H1 (cell line): ENCODE measurements around the gene SUPT7L. TPM values are rescaled to one million over a fixed set of nuclear protein-coding genes. Genes with fewer than 3 reads are reported as not detected.

Experiments used
- CTCF ChIA-PET: fragments of 300-600 bp; sonication (Branson Sonifier 250); formaldehyde crosslinking; loops from one replicate; lab custom pipeline; 2021; ENCODE audit not compliant: partially characterized antibody; lab: Charles Lee
- POLR2A ChIA-PET: fragments of 300-600 bp; sonication (Branson Sonifier 250); formaldehyde crosslinking; loops from one replicate; lab custom pipeline; 2021; ENCODE audit warnings: inconsistent platforms; ENCODE audit not compliant: partially characterized antibody; lab: Charles Lee
- DNase-seq, 2 experiments: peaks; one replicate each; pipeline versions ENCODE4 v3.0.0 to v3.0.0-alpha.2; 2010 to 2022; ENCODE audit warnings: low spot score in 2 of 2, low read depth in 1 of 2, mixed read lengths in 1 of 2
- FAIRE-seq: peaks from 2 replicates; lab custom pipeline; 2011; peaks lifted over from hg19 to GRCh38; lab: Jason Lieb, UNC
- H2AFZ ChIP-seq: 2 replicates; pipeline ENCODE4 v1.8.1; 2012; ENCODE audit warnings: low read length, inconsistent platforms
- H2AK5ac ChIP-seq: 2 replicates; pipeline ENCODE4 v1.6.1; 2013; ENCODE audit warnings: low read depth, low read length
- H2BK120ac ChIP-seq: replicated peaks from 2 replicates; pipeline ENCODE3; 2013; ENCODE audit warnings: low read depth, low read length, inconsistent platforms
- H2BK12ac ChIP-seq: 2 replicates; pipeline ENCODE4 v1.6.1; 2013; ENCODE audit warnings: low read depth, low read length
- H2BK15ac ChIP-seq: 2 replicates; pipeline ENCODE4 v1.6.1; 2013; ENCODE audit warnings: low read length
- H2BK20ac ChIP-seq: 2 replicates; pipeline ENCODE4 v1.6.1; 2013; ENCODE audit warnings: low read length
- H2BK5ac ChIP-seq: 2 replicates; pipeline ENCODE4 v1.6.1; 2013; ENCODE audit warnings: low read depth, low read length
- H3K14ac ChIP-seq: 2 replicates; pipeline ENCODE4 v1.6.1; 2013; ENCODE audit warnings: inconsistent platforms; ENCODE audit not compliant: insufficient read length
- H3K18ac ChIP-seq: 2 replicates; pipeline ENCODE4 v1.6.1; 2013; ENCODE audit warnings: low read length; ENCODE audit errors: extremely low read depth
- H3K23ac ChIP-seq: 2 replicates; pipeline ENCODE4 v1.6.1; 2013; ENCODE audit warnings: inconsistent platforms; ENCODE audit not compliant: insufficient read length
- H3K23me2 ChIP-seq: 2 replicates; pipeline ENCODE4 v1.6.1; 2013; ENCODE audit warnings: low read depth, low read length
- H3K27ac ChIP-seq: 2 replicates; pipeline ENCODE4 v1.6.1; 2011; ENCODE audit warnings: low read depth, low read length, inconsistent platforms
- H3K27me3 ChIP-seq, 4 experiments: replicated peaks in 1 of 4; 1 replicate in 1 of 4; 2 replicates in 3 of 4; pipeline versions ENCODE4 v1.6.1 to v1.8.1; 2011 to 2013; ENCODE audit warnings: low read length in 3 of 4, mild to moderate bottlenecking in 3 of 4, inconsistent platforms in 2 of 4, mixed read lengths in 2 of 4, moderate library complexity in 1 of 4; ENCODE audit not compliant: control insufficient read depth in 3 of 4, insufficient read depth in 3 of 4; ENCODE audit errors: extremely low read depth in 1 of 4
- H3K36me3 ChIP-seq, 4 experiments: 2 replicates each; pipeline versions ENCODE4 v1.6.1 to v1.8.1; 2011 to 2013; ENCODE audit warnings: mild to moderate bottlenecking in 4 of 4, low read length in 3 of 4, moderate library complexity in 2 of 4, control low read depth in 1 of 4, inconsistent platforms in 1 of 4; ENCODE audit not compliant: insufficient read depth in 4 of 4, control insufficient read depth in 2 of 4
- H3K4ac ChIP-seq: replicated peaks from 2 replicates; pipeline ENCODE3; 2013; ENCODE audit warnings: low read length, low read depth, mixed read lengths, inconsistent platforms; ENCODE audit not compliant: insufficient read length
- H3K4me1 ChIP-seq, 4 experiments: replicated peaks in 1 of 4; 1 replicate in 1 of 4; 2 replicates in 3 of 4; pipeline versions ENCODE4 v1.6.1 to v1.8.1; 2011 to 2013; ENCODE audit warnings: low read length in 3 of 4, inconsistent platforms in 2 of 4, mixed read lengths in 1 of 4; ENCODE audit not compliant: insufficient read depth in 4 of 4, control insufficient read depth in 3 of 4
- H3K4me2 ChIP-seq, 2 experiments: 2 replicates each; pipeline versions ENCODE4 v1.6.1 to v1.8.1; 2011 to 2013; ENCODE audit warnings: low read depth in 2 of 2, low read length in 2 of 2, control low read depth in 1 of 2, inconsistent platforms in 1 of 2, mild to moderate bottlenecking in 1 of 2; ENCODE audit not compliant: insufficient read depth in 1 of 2
- H3K4me3 ChIP-seq, 4 experiments: fragments of 200-600, 300-600 bp in 1 of 4; sonication (generic), shearing (Covaris generic), sonication (Bioruptor Twin) in 1 of 4; 2 replicates each; pipeline versions ENCODE4 v1.5.1 to v1.8.1; 2011 to 2016; ENCODE audit warnings: low read length in 4 of 4, low read depth in 3 of 4, control low read depth in 2 of 4, inconsistent platforms in 2 of 4, mild to moderate bottlenecking in 2 of 4, mixed read lengths in 1 of 4, moderate library complexity in 1 of 4; ENCODE audit not compliant: insufficient read depth in 2 of 4; ENCODE audit errors: extremely low read depth in 1 of 4
- H3K56ac ChIP-seq: replicated peaks from 2 replicates; pipeline ENCODE3; 2013; ENCODE audit warnings: low read depth, mild to moderate bottlenecking, mixed read lengths, low read length, inconsistent platforms; ENCODE audit not compliant: insufficient read length
- H3K79me1 ChIP-seq: 2 replicates; pipeline ENCODE4 v1.6.1; 2013; ENCODE audit warnings: low read depth, low read length, control low read depth
- H3K79me2 ChIP-seq, 2 experiments: 2 replicates each; pipeline versions ENCODE4 v1.6.1 to v1.8.1; 2012 to 2013; ENCODE audit warnings: low read length in 2 of 2, mild to moderate bottlenecking in 2 of 2, inconsistent platforms in 1 of 2; ENCODE audit not compliant: insufficient read depth in 2 of 2, control insufficient read depth in 1 of 2
- H3K9ac ChIP-seq, 4 experiments: replicated peaks in 1 of 4; 1 replicate in 1 of 4; 2 replicates in 3 of 4; pipeline versions ENCODE4 v1.6.1 to v1.8.1; 2011 to 2013; ENCODE audit warnings: low read depth in 3 of 4, low read length in 3 of 4, control low read depth in 2 of 4, mild to moderate bottlenecking in 2 of 4, moderate library complexity in 2 of 4, inconsistent platforms in 1 of 4; ENCODE audit errors: extremely low read depth in 1 of 4
- H3K9me3 ChIP-seq, 2 experiments: 2 replicates each; pipeline versions ENCODE4 v1.6.1 to v1.8.1; 2012 to 2013; ENCODE audit warnings: mild to moderate bottlenecking in 2 of 2, moderate library complexity in 2 of 2, control low read depth in 1 of 2, inconsistent platforms in 1 of 2, low read depth in 1 of 2, low read length in 1 of 2, mixed read lengths in 1 of 2; ENCODE audit not compliant: insufficient read depth in 2 of 2
- H4K20me1 ChIP-seq, 2 experiments: replicated peaks in 1 of 2; 2 replicates each; pipeline versions ENCODE3 to v1.8.1; 2011 to 2013; ENCODE audit warnings: inconsistent platforms in 2 of 2, low read length in 2 of 2, mild to moderate bottlenecking in 1 of 2; ENCODE audit not compliant: insufficient read depth in 2 of 2, control insufficient read depth in 1 of 2
- H4K5ac ChIP-seq: 2 replicates; pipeline ENCODE4 v1.6.1; 2013; ENCODE audit warnings: low read length, low read depth, mixed read lengths, inconsistent platforms; ENCODE audit not compliant: insufficient read length
- H4K8ac ChIP-seq: 2 replicates; pipeline ENCODE4 v1.8.0; 2013; ENCODE audit warnings: mild to moderate bottlenecking, moderate library complexity, low read length, inconsistent platforms; ENCODE audit not compliant: insufficient read depth; ENCODE audit errors: extremely low read depth
- H4K91ac ChIP-seq: replicated peaks from 2 replicates; pipeline ENCODE3; 2013; ENCODE audit warnings: low read length, mixed read lengths, inconsistent platforms; ENCODE audit not compliant: insufficient read length
- EP300 ChIP-seq, 2 experiments: IDR thresholded peaks; 1 replicate in 1 of 2; 2 replicates in 1 of 2; pipeline ENCODE4 v1.6.1; 2011 to 2012; ENCODE audit warnings: low read depth in 2 of 2, low read length in 2 of 2, mild to moderate bottlenecking in 2 of 2, borderline replicate concordance in 1 of 2, inconsistent platforms in 1 of 2, moderate library complexity in 1 of 2
- HDAC6 ChIP-seq: IDR thresholded peaks from one replicate; pipeline ENCODE4 v1.7.1; 2012; ENCODE audit warnings: low read depth, mild to moderate bottlenecking, inconsistent platforms, low read length, moderate library complexity
- SP1 ChIP-seq: IDR thresholded peaks from 2 replicates; pipeline ENCODE4 v1.6.1; 2011; ENCODE audit warnings: low read depth, low read length
- TAF7 ChIP-seq: optimal IDR thresholded peaks from 2 replicates; pipeline ENCODE3; 2011; ENCODE audit warnings: low read depth, mild to moderate bottlenecking, inconsistent platforms, low read length, moderate library complexity, borderline replicate concordance
- ZNF274 ChIP-seq: IDR thresholded peaks from 2 replicates; pipeline ENCODE4 v1.7.0; 2012; ENCODE audit warnings: low read length, borderline replicate concordance; ENCODE audit errors: extremely low read depth
- WGBS, 2 experiments: shearing (Covaris generic) in 1 of 2; methylation state at CpG; one replicate each; pipeline versions ENCODE4 v1.1.6 to v1.1.7; 2013 to 2015; ENCODE audit warnings: low lambda C conversion rate in 2 of 2, mixed read lengths in 2 of 2, inconsistent platforms in 1 of 2, low coverage in 1 of 2, missing lambda C conversion rate in 1 of 2; ENCODE audit not compliant: insufficient replicate concordance in 2 of 2, insufficient coverage in 1 of 2, insufficient read length in 1 of 2; ENCODE audit errors: extremely low coverage in 1 of 2, missing lambda C conversion rate in 1 of 2; 5-methylcytosine and 5-hydroxymethylcytosine counted together
- polyA plus RNA-seq, 7 experiments: library from polyadenylated mRNA; depleted of rRNA in 3 of 7; stranded (reverse) in 5 of 7; unstranded in 2 of 7; fragments of >200 nt in 5 of 7; fragments of 200-250 nt in 2 of 7; gene quantifications; 1 replicate in 5 of 7; 2 replicates in 1 of 7; 4 replicates in 1 of 7; pipeline versions ENCODE4 v1.2.1 to v1.2.3, GENCODE V29; 2011 to 2013; ENCODE audit warnings: missing spikeins in 2 of 7, mixed read lengths in 2 of 7
- total RNA-seq: library from RNA; stranded (reverse); fragmentation: NEBNext Ultra II Directional; extraction: Animal tissue kit (Norgen Biotek cat#: 25700); gene quantifications from 2 replicates; pipeline ENCODE4 v1.2.1, GENCODE V29; 2021

SUPT7L gene
- total and polyA plus RNA-seq, 2 of the 8 experiments (the other 6 are each of a cell fraction or from before 2014, with no cell fraction given): 22.2 to 26.6 TPM

- Histone ChIP-seq H2BK20ac (no peak overlapping the region), H4K5ac (no peak overlapping the region), H3K27me3 (no peaks in the 10 kb centered on the region), H3K23ac (no peak overlapping the region), H3K27ac (no peak overlapping the region), H3K9ac (no peak overlapping the region), H3K4ac (no peak overlapping the region), H2AK5ac (no peak overlapping the region), H3K56ac (no peak overlapping the region), H4K8ac (no peak overlapping the region), H3K36me3 (peaks cover 0 to 47% (median 10%) of the 10 kb centered on the region in 4 experiments; a peak in 5 of 8 replicates), H3K79me1 (no peaks in the 10 kb centered on the region), H3K4me3 (no peak overlapping the region), H3K9me3 (no peaks in the 10 kb centered on the region), H2BK12ac (no peak overlapping the region), H3K79me2 (no peaks in the 10 kb centered on the region), H2AFZ (no peak overlapping the region), H2BK120ac (no peak overlapping the region), H3K23me2 (no peaks in the 10 kb centered on the region), H3K18ac (no peak overlapping the region), H2BK5ac (no peak overlapping the region), H4K91ac (no peak overlapping the region), H3K4me1 (no peaks in the 10 kb centered on the region), H2BK15ac (no peak overlapping the region), H3K14ac (no peak overlapping the region), H3K4me2 (no peak overlapping the region), H4K20me1 (peaks cover 2% of the 10 kb centered on the region in 2 experiments)
- ChIA-PET CTCF (no interaction called here), POLR2A (no interaction called here)
- FAIRE-seq: no peak
- 77% methylated on average over 2 of the region's 2 CpGs; no CpG with 5 or more reads in 1 of the 2 experiments for WGBS, 2 experiments
- DNase-seq: no peak
- TF ChIP-seq EP300 (IDR thresholded peaks at IDR 0.05; ENCODE audit: borderline replicate concordance in 1 of 2, low read depth in 2 of 2, low read length in 2 of 2) (no peak), TAF7 (no peak), ZNF274 (no peak), SP1 (no peak), HDAC6 (no peak)
Observed at GRCh38 chr2:27606611-27607010, 56.8 kb downstream of the SUPT7L start.
